Lung (tissue), 12 donors: Measurements from ENCODE around the gene CDC42EP1. TPM values are rescaled to one million over a fixed set of nuclear protein-coding genes. Genes with fewer than 3 reads are reported as not detected.
"Not testable (repeated sequence)": the region's sequence is repeated elsewhere in the genome, so short reads cannot be mapped to it uniquely, and the experiment has no call there.

Experiments used
- ATAC-seq: fragments of 200-7000 bp; cut with Tn5 transposase; one replicate; pipeline ENCODE4 v1.9.1; 2020; ENCODE audit warnings: moderate number of reproducible peaks; ENCODE audit not compliant: insufficient read depth, low FRiP score
- DNase-seq, 3 donors: peaks; one replicate each; pipeline ENCODE4 v3.0.0-alpha.2; 2013 to 2017
- H3K27ac ChIP-seq, 2 donors: one replicate each; pipeline ENCODE4 v1.5.1; 2013; ENCODE audit warnings: mild to moderate bottlenecking in 2 of 2, moderate library complexity in 2 of 2, control low read depth in 1 of 2, inconsistent platforms in 1 of 2, low read depth in 1 of 2, low read length in 1 of 2
- H3K27me3 ChIP-seq, 3 donors: one replicate each; pipeline ENCODE4 v1.5.1; 2013; ENCODE audit warnings: low read length in 2 of 3; ENCODE audit not compliant: control insufficient read depth in 3 of 3, insufficient read depth in 3 of 3
- H3K36me3 ChIP-seq, 4 donors: one replicate each; pipeline ENCODE4 v1.5.1; 2013; ENCODE audit warnings: low read length in 4 of 4, mild to moderate bottlenecking in 1 of 4, moderate library complexity in 1 of 4; ENCODE audit not compliant: control insufficient read depth in 4 of 4, insufficient read depth in 4 of 4
- H3K4me1 ChIP-seq, 5 donors: one replicate each; pipeline ENCODE4 v1.5.1; 2013; ENCODE audit warnings: low read length in 5 of 5, mild to moderate bottlenecking in 2 of 5, moderate library complexity in 1 of 5; ENCODE audit not compliant: control insufficient read depth in 5 of 5, insufficient read depth in 5 of 5
- H3K4me3 ChIP-seq: one replicate; pipeline ENCODE4 v1.5.1; 2013; ENCODE audit warnings: mild to moderate bottlenecking, control low read depth, moderate library complexity
- H3K9ac ChIP-seq, 2 donors: one replicate each; pipeline ENCODE4 v1.5.1; 2013; ENCODE audit warnings: low read length in 2 of 2, control low read depth in 1 of 2; ENCODE audit not compliant: insufficient read depth in 1 of 2
- H3K9me3 ChIP-seq, 4 donors: one replicate each; pipeline ENCODE4 v1.5.1; 2013; ENCODE audit warnings: low read length in 3 of 4, mild to moderate bottlenecking in 1 of 4, moderate library complexity in 1 of 4; ENCODE audit not compliant: control insufficient read depth in 4 of 4, insufficient read depth in 3 of 4
- WGBS, 2 donors: extraction: QIAGEN DNeasy Blood & Tissue Kit; methylation state at CpG; one replicate each; pipeline ENCODE4 v1.1.7; 2013; 5-methylcytosine and 5-hydroxymethylcytosine counted together
- polyA plus RNA-seq, 2 donors: library from polyadenylated mRNA; stranded (reverse); fragments of 200-250 nt; gene quantifications; one replicate each; pipeline ENCODE4 v1.2.1, GENCODE V29; 2013
- total RNA-seq, 2 donors: library from RNA; depleted of rRNA in 1 of 2; stranded (reverse); fragments of >200 nt in 1 of 2; gene quantifications; one replicate each; pipeline ENCODE4 v1.2.1, GENCODE V29; 2014 to 2021
- TF ChIP-seq, protein P1 (sequence below): IDR thresholded peaks from 2 replicates; pipeline ENCODE4 v1.5.1; 2012; ENCODE audit warnings: mild to moderate bottlenecking; ENCODE audit errors: control extremely low read depth, extremely low read depth
- donor health status: control.
- donor health status: control.
- donor health status: Bipolar disorder and iron deficiency.
- donor health status: healthy.
- donor health status: DM: yes; HTN: yes; CAD: no.

CDC42EP1 gene
- total and polyA plus RNA-seq, 4 donors = 23.9 to 77.0 (median 51.9) TPM

DNA sequence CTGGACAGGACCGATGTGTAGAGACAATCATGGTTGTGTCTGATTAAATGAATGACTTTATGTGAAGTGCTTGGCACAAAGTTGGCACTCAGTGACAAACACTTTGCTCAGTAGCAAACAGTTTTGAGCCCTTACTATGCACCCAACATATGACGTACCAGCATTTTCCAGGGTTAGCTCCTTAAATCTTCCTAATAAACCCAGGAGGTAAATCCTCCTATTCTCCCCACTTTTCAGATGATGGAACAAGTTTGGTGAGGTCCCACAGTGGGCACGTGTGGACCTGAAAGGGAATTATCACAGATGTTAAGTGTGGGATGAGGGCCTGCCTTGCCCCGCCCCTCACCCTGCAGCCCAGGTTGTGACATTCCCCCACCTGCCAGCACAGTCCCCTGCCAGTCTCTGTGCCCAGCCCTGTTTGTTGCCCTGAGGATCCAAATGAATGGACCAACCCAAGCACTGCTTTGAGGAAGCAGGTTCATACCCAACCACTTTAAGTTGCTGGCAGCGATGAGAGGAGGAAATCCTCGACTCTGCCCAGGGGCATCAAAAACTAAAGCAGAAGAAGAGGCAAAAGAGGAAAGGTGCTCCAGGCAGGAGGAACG, 34.4 kb upstream of the CDC42EP1 start:
- Histone ChIP-seq H3K36me3 (no peaks in the 10 kb centered on the region), H3K27me3 (no peaks in the 10 kb centered on the region), H3K9me3 (no peaks in the 10 kb centered on the region), H3K4me1 (peaks cover 0 to 4% (median 0%) of the 10 kb centered on the region in 5 donors), H3K9ac (no peak overlapping the region), H3K4me3 (no peak overlapping the region), H3K27ac (no peak overlapping the region)
- 65 to 67% methylated on average over 7 of the region's 7 CpGs for WGBS, 2 donors
- TF ChIP-seq, protein P1, sequence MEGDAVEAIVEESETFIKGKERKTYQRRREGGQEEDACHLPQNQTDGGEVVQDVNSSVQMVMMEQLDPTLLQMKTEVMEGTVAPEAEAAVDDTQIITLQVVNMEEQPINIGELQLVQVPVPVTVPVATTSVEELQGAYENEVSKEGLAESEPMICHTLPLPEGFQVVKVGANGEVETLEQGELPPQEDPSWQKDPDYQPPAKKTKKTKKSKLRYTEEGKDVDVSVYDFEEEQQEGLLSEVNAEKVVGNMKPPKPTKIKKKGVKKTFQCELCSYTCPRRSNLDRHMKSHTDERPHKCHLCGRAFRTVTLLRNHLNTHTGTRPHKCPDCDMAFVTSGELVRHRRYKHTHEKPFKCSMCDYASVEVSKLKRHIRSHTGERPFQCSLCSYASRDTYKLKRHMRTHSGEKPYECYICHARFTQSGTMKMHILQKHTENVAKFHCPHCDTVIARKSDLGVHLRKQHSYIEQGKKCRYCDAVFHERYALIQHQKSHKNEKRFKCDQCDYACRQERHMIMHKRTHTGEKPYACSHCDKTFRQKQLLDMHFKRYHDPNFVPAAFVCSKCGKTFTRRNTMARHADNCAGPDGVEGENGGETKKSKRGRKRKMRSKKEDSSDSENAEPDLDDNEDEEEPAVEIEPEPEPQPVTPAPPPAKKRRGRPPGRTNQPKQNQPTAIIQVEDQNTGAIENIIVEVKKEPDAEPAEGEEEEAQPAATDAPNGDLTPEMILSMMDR = no peak
- ATAC-seq (no peak), DNase-seq (no peak)

DNA sequence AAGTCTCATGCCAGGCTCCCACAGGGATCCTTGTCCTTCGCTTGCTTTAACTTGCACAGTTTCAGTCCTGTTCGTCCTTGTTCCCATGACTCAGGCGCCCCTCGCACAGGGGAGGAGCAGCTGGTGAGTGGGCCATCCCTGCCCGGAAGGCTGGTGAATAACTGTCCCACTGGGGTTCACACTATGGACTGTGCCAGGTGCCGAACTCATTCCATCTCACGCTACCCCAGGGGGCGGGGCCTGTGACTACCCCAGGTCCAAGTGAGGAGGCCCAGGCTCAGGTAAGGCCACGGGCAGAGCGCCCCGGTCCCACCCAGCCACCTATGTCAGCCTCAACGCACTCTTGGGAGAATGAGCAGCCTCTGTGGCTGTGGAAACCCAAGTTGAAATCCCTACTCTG, 33.9 kb upstream of the CDC42EP1 start:
- TF ChIP-seq, protein P1 = no peak
- Histone ChIP-seq H3K9ac (no peak overlapping the region), H3K9me3 (no peaks in the 10 kb centered on the region), H3K4me3 (no peak overlapping the region), H3K27ac (no peak overlapping the region), H3K27me3 (no peaks in the 10 kb centered on the region), H3K4me1 (peaks cover 0 to 4% (median 0%) of the 10 kb centered on the region in 5 donors), H3K36me3 (no peaks in the 10 kb centered on the region)
- ATAC-seq (no peak), DNase-seq (no peak)
- 89 to 91% methylated on average over 12 of the region's 12 CpGs for WGBS, 2 donors

DNA sequence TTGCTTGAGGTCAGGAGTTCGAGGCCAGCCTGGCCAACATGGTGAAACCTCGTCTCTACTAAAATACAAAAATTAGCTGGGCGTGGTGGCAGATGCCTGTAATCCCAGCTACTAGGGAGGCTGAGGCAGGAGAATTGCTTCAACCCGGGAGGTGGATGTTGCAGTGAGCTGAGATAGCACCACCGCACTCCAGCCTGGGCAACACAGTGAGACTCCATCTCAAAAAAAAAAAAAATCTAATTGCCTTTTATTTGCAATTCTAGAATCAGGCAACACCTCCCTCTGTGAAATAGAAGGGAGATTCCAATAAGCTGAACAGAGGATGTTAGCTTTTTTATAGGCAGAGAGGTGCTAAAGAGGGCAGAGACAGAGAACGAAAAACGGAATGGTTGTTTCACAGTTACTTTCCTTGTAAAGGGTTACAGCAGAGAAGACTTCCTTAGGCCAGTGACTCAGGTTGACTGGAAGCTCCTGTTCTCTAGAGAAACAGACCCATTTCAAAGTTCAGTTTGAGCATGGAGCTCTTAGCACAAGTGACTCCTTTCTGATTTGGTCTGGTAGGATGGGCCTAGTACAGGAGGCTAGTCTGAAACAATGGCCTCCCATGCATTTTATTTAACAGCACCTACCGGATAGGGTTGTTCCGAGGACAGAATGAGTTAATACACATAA, 33.1 kb upstream of the CDC42EP1 start:
- not testable (repeated sequence) for H3K9ac ChIP-seq, DNase-seq
- 94 to 96% methylated on average over 9 of the region's 9 CpGs for WGBS, 2 donors

DNA sequence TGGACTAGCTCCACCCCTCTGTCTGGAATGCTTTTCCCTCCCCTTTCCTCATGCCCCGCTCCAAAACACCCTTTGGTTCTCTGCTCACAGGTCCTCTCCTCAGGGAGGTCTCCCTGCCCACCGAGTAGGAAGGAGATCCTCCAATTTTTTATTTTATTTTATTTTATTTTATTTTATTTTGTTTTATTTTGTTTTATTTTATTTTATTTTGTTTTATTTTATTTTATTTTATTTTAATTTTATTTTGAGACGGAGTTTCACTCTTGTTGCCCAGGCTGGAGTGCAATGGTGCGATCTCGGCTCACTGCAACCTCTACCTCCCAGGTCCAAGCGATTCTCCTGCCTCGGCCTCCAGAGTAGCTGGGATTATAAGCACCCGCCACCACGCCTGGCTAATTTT, 32.3 kb upstream of the CDC42EP1 start:
- not testable (repeated sequence) for H3K4me1 ChIP-seq, H3K9ac ChIP-seq, H3K9me3 ChIP-seq, ATAC-seq, H3K27me3 ChIP-seq, H3K36me3 ChIP-seq, DNase-seq, H3K27ac ChIP-seq, H3K4me3 ChIP-seq
- 91 to 93% methylated on average over 9 of the region's 9 CpGs for whole genome bisulfite sequencing, 2 donors

More for the DNA sequence above, 33.1 kb upstream of the CDC42EP1 start:
- not testable (repeated sequence) for H3K4me1 ChIP-seq, H3K9me3 ChIP-seq, H3K4me3 ChIP-seq, H3K36me3 ChIP-seq, H3K27ac ChIP-seq, H3K27me3 ChIP-seq, ATAC-seq
